Progenitor cell of endocrine pancreas (in vitro differentiated cells): ENCODE results near the gene FAM50A. TPM values are rescaled to one million over a fixed set of nuclear protein-coding genes. Genes with fewer than 3 reads are reported as not detected.

ENCODE experiments used
- DNase-seq: peaks from one replicate; pipeline ENCODE4 v3.0.0; 2021; ENCODE audit warnings: low spot score; ENCODE audit not compliant: unreplicated experiment
- H3K27ac Mint-ChIP-seq: 2 replicates; pipeline ENCODE4 v1.8.0; 2021; ENCODE audit warnings: mild to moderate bottlenecking, moderate library complexity, mixed read lengths
- H3K27me3 Mint-ChIP-seq: 2 replicates; pipeline ENCODE4 v1.8.0; 2021; ENCODE audit warnings: mixed read lengths
- H3K36me3 Mint-ChIP-seq: 2 replicates; pipeline ENCODE4 v1.8.0; 2022; ENCODE audit warnings: mixed read lengths; ENCODE audit not compliant: insufficient read depth
- H3K4me1 Mint-ChIP-seq: 2 replicates; pipeline ENCODE4 v1.8.0; 2021; ENCODE audit warnings: low read depth, mixed read lengths
- H3K4me3 Mint-ChIP-seq: 2 replicates; pipeline ENCODE4 v1.8.0; 2021; ENCODE audit warnings: low read depth, mild to moderate bottlenecking, moderate library complexity, mixed read lengths
- H3K9me3 Mint-ChIP-seq: 2 replicates; pipeline ENCODE4 v1.8.0; 2021; ENCODE audit warnings: low read depth, mixed read lengths
- CTCF ChIP-seq: fragments of 200-600 bp; sonication (generic); IDR thresholded peaks from one replicate; pipeline ENCODE4 v1.5.0; 2021; ENCODE audit warnings: antibody characterized with exemption, mild to moderate bottlenecking; ENCODE audit not compliant: unreplicated experiment
- total RNA-seq: library from RNA; stranded (reverse); gene quantifications from 2 replicates; pipeline ENCODE4 v1.2.1, GENCODE V29; 2021

Gene FAM50A
- total RNA-seq, 1 donor from 2014 or later: 65.8 TPM

DNA sequence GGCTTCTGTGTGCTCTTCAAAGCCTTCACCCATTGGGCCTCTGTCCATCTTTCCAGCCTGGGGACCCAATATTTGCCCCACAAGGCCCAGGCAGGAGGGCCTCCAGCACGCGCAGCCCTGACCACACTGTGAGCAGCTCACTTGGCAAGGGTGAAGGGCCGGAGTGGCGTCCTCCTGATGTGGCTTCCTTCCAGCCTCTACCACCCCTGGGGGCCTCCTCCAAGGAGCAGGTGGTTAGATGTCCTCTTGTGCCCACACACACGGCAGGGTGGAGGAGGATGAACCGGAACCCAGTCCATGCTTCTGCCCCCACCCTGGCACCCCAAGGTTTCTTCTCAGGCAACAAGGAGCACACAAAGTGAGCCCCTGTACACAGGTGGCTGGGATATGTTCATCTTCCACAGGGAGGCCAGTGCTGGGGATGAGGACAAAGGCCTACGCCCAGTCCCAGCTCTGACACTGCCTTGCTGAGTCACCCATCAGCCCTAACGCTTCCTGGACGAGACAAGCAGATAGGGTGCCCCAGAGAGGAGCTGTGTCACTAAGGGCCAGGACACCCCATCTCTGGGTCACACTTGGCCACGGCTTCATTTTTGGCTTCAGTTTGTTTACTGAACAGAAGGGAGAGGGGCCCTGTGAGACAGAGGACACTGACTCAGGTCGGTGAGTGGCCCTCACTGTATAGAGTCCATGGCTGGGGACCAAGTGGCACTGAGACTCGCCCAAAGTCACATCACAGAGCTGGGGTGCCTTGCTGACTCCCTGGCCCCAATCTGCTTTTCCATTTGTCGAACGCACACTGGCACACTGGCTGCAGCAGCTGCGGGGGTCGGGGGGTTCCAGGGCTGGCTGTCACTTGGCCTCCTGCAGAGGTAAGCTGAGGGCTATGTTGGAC lies 40.6 kb downstream of the FAM50A start:
- H3K36me3 Mint-ChIP-seq: peaks cover 1% of the 10 kb centered on the region
- H3K27me3 Mint-ChIP-seq: no peaks in the 10 kb centered on the region
- H3K27ac Mint-ChIP-seq: no peak overlapping the region
- no peak for DNase-seq
- TF ChIP-seq CTCF: no peak
- no peak overlapping the region for H3K4me3 Mint-ChIP-seq
- H3K9me3 Mint-ChIP-seq: peaks cover 3% of the 10 kb centered on the region
- no peaks in the 10 kb centered on the region for H3K4me1 Mint-ChIP-seq

- Mint-ChIP-seq H3K36me3 (peaks cover 3% of the 10 kb centered on the region), H3K9me3 (peaks cover 3% of the 10 kb centered on the region), H3K27me3 (no peaks in the 10 kb centered on the region), H3K27ac (no peak overlapping the region), H3K4me1 (peaks cover 3% of the 10 kb centered on the region), H3K4me3 (peak overlapping the region; percentile 62)
- DNase-seq: no peak
- no peak for TF ChIP-seq CTCF
Measured at GRCh38 chrX:154485150-154486051, 41.5 kb downstream of the FAM50A start.

GRCh38 chrX:154486052-154486395 lies 42.1 kb downstream of the FAM50A start:
- Mint-ChIP-seq H3K4me3 (peak overlapping the region; percentile 40), H3K36me3 (peaks cover 3% of the 10 kb centered on the region), H3K27me3 (no peaks in the 10 kb centered on the region), H3K27ac (no peak overlapping the region), H3K9me3 (peaks cover 3% of the 10 kb centered on the region), H3K4me1 (peaks cover 3% of the 10 kb centered on the region)
- TF ChIP-seq CTCF: no peak
- DNase-seq: no peak

- Mint-ChIP-seq H3K27ac (no peak within 1 kb of the TSS), H3K27me3 (no peaks in the 10 kb centered on the region), H3K4me3 (peak within 1 kb of the TSS; percentile 73), H3K4me1 (peaks cover 3% of the 10 kb centered on the region), H3K9me3 (peaks cover 3% of the 10 kb centered on the region), H3K36me3 (peaks cover 3% of the 10 kb centered on the region)
- peak; percentile 60 for DNase-seq
- no peak for TF ChIP-seq CTCF
Measured at GRCh38 chrX:154486396-154487207, 42.7 kb downstream of the FAM50A start, which contains the start of gene UBL4A. UBL4A (minus strand) TSS chrX:154486615; CDS start chrX:154486584, 31 bp downstream.
